ENCODE results near the gene COL17A1.
A peak's percentile ranks its signal among the peaks of the same experiment; 100 is the strongest.

Gene COL17A1

GRCh38 chr10:104049504-104050250 lies 36.0 kb downstream of the COL17A1 start:
- DNase-seq (ENCODE audit: low read depth) = peak; percentile 46

- no peak for DNase-seq (ENCODE audit: low read depth)
Measured at GRCh38 chr10:104046651-104047050, 39.0 kb downstream of the COL17A1 start.

- DNase-seq (ENCODE audit: low read depth) = peak; percentile 52
Measured at GRCh38 chr10:104045151-104046089, 40.3 kb downstream of the COL17A1 start.

GRCh38 chr10:104043854-104044253 lies 41.8 kb downstream of the COL17A1 start:
- DNase-seq (ENCODE audit: low read depth) = no peak

GRCh38 chr10:104043185-104043830 lies 42.4 kb downstream of the COL17A1 start:
- DNase-seq (ENCODE audit: low read depth) = no peak

- no peak for DNase-seq (ENCODE audit: low read depth)
Measured at GRCh38 chr10:104041891-104042535, 43.7 kb downstream of the COL17A1 start.

- DNase-seq (ENCODE audit: low read depth) = no peak
Measured at GRCh38 chr10:104040862-104041789, 44.6 kb downstream of the COL17A1 start.

GRCh38 chr10:104040382-104040781 lies 45.3 kb downstream of the COL17A1 start:
- DNase-seq (ENCODE audit: low read depth) = no peak

- no peak for DNase-seq (ENCODE audit: low read depth)
Measured at GRCh38 chr10:104038958-104039752, 46.5 kb downstream of the COL17A1 start.

- DNase-seq (ENCODE audit: low read depth) = no peak
Measured at GRCh38 chr10:104038537-104038936, 47.1 kb downstream of the COL17A1 start.

- no peak for DNase-seq (ENCODE audit: low read depth)
Measured at GRCh38 chr10:104037261-104037951, 48.3 kb downstream of the COL17A1 start.

GRCh38 chr10:104036518-104037260 lies 49.0 kb downstream of the COL17A1 start:
- no peak for DNase-seq (ENCODE audit: low read depth)

- no peak for DNase-seq (ENCODE audit: low read depth)
Measured at GRCh38 chr10:104036069-104036384, 49.7 kb downstream of the COL17A1 start.

GRCh38 chr10:104035194-104036068 lies 50.2 kb downstream of the COL17A1 start:
- no peak for DNase-seq (ENCODE audit: low read depth)

- DNase-seq (ENCODE audit: low read depth) = no peak
Measured at GRCh38 chr10:104034401-104035193, 51.1 kb downstream of the COL17A1 start.

- no peak for DNase-seq (ENCODE audit: low read depth)
Measured at GRCh38 chr10:104033966-104034365, 51.7 kb downstream of the COL17A1 start.

- no peak for DNase-seq (ENCODE audit: low read depth)
Measured at GRCh38 chr10:104033401-104033930, 52.2 kb downstream of the COL17A1 start.
